ENCODE results near the gene HSD17B12.

DNA sequence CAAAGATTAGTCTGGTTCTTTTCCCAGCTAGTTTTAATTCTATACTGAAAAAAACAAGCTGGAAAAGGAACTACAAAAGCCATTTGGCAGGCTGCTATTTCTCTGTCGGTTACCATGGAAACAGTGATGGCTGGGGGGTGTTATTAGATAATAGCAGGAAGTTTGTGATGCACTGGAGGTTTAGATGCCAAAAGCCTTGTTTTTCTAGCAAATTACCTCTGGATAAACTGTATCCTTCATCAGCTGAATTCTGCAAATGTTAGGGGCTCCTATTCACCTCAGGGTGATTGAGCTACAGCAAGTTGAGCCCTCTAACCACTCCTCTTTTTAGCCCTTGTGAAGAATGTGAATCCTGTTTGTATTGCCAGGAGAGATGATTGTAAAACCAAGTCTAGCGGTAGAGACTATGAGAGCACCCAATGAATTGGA is 225.3 kb downstream of the HSD17B12 start:
- no peak for TF ChIP-seq POLR2A (IDR thresholded peaks at IDR 0.05)
- TF ChIP-seq, protein P1, sequence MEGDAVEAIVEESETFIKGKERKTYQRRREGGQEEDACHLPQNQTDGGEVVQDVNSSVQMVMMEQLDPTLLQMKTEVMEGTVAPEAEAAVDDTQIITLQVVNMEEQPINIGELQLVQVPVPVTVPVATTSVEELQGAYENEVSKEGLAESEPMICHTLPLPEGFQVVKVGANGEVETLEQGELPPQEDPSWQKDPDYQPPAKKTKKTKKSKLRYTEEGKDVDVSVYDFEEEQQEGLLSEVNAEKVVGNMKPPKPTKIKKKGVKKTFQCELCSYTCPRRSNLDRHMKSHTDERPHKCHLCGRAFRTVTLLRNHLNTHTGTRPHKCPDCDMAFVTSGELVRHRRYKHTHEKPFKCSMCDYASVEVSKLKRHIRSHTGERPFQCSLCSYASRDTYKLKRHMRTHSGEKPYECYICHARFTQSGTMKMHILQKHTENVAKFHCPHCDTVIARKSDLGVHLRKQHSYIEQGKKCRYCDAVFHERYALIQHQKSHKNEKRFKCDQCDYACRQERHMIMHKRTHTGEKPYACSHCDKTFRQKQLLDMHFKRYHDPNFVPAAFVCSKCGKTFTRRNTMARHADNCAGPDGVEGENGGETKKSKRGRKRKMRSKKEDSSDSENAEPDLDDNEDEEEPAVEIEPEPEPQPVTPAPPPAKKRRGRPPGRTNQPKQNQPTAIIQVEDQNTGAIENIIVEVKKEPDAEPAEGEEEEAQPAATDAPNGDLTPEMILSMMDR (IDR thresholded peaks at IDR 0.05): no peak
- no peak for TF ChIP-seq POLR2AphosphoS5 (IDR thresholded peaks at IDR 0.05)
